GM12801 (cell line): ENCODE results near the gene CRY1.

Source experiments
- TF ChIP-seq, protein P1 (sequence below): IDR thresholded peaks from one replicate; pipeline ENCODE4 v1.5.1; 2011; ENCODE audit warnings: control low read depth; ENCODE audit not compliant: insufficient read length; ENCODE audit errors: extremely low read depth

The CRY1 gene

DNA sequence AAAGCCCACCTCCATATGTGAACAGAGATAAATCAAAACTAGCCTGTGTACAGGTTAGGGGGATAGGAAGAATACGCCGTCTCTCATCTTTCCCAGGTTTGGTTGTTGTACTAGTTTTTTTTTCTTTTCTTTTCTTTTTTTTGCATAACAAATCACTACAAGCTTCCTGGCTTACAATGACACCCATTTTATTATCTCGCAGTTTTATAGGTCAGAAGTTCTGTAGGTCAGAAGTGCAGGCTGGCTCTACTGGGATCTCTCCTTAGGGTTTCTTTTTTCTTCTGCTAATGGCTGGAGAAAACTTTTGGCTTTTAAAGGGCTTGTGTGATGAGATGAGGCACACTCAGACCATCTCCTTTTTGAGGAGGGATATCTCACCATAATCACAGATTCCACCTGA lies 25.7 kb upstream of the CRY1 start:
- TF ChIP-seq, protein P1, sequence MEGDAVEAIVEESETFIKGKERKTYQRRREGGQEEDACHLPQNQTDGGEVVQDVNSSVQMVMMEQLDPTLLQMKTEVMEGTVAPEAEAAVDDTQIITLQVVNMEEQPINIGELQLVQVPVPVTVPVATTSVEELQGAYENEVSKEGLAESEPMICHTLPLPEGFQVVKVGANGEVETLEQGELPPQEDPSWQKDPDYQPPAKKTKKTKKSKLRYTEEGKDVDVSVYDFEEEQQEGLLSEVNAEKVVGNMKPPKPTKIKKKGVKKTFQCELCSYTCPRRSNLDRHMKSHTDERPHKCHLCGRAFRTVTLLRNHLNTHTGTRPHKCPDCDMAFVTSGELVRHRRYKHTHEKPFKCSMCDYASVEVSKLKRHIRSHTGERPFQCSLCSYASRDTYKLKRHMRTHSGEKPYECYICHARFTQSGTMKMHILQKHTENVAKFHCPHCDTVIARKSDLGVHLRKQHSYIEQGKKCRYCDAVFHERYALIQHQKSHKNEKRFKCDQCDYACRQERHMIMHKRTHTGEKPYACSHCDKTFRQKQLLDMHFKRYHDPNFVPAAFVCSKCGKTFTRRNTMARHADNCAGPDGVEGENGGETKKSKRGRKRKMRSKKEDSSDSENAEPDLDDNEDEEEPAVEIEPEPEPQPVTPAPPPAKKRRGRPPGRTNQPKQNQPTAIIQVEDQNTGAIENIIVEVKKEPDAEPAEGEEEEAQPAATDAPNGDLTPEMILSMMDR: no peak

DNA sequence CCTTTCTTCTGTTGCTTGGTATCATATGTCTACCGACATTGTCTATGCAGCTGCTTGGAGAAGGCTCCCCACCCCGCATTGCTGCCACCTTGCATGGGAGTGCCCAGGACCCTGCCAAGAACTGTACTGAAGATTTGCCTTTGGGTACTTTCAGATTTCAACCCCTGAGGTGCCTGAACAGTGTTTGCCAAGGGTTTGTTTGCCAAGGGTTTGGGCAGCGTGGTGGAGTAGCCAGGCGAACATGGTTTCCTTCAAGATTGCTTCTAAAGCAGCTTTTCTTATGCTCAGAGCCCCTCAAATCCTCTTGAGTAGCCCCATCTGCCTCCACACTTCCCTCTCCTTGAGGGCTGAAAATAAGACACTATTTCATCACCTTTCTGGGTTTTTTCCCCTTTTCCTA lies 25.3 kb upstream of the CRY1 start:
- TF ChIP-seq, protein P1: no peak

DNA sequence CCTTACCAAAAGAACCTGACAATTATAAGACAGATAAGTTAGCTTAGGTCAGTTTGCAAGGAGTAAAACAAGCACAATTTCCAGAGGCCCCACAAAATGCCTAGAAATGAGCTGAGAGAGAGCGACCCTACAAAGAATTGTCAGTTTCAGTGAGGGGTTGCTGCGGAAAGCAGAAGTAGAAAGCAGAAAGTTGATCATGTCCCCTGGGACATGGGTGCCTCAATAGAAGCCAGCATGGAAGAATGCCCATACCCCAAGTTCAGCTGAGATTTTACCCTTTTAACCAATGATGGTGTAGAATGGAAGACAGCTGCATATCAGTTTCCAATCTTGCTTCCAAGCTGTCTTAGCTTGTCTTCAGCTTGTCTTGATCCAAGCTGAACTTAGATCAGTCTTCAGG lies 21.8 kb upstream of the CRY1 start:
- TF ChIP-seq, protein P1: no peak

DNA sequence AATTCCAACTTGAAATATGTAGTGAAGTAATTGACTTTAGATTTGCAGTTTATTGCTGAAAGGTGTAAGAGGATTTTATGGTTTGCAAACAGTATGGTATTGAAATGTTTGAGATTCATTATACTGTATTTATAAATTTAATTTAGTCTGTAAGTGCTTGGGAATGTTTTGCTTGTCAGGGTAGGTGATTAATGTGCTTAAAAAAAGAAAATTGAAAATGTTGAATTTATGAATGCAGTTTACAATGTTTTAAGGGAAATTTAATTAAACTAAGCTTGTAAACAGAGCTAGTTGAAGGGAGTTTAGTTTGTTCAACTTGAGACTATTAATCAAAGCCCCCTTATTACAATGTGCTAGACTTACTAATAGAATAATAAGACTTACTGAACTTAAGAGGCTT lies 18.0 kb upstream of the CRY1 start:
- TF ChIP-seq, protein P1: no peak

DNA sequence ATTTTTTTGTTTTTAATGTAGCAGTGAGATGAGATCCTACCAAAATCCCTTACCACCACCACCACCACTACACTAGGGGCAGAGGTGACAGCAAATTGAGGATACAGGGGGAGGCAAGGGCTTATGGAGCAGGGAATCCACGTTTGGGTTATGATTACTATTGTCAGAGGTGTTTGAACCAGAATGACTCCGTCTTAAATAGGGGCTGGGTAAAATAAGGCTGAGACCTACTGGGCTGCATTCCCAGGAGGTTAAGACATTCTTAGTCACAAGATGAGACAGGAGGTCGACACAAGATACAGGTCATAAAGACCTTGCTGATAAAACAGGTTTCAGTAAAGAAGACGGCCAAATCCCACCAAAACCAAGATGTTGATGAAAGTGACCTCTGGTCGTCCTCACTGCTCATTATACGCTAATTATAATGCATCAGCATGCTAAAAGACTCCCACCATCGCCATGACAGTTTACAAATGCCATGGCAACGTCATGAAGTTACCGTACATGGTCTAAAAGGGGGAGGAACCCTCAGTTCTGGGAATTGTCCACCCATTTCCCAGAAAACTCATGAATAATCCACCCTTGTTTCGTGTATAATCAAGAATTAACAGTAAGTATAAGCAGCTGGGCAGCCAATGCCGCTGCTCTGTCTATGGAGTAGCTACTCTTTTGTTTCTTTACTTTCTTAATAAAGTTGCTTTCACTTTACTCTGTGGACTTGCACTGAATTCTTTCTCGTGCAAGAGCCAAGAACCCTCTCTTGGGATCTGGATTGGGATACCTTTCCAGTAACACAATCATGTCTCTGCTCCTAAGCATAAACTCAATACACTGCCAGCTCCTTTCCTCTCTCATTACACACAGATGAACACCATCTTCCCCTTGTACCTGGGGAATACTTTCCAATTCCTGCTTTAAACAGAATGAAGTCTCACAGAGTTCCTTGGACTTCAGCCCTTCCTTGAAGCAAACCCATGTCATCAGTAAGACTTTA lies 16.7 kb upstream of the CRY1 start:
- TF ChIP-seq, protein P1: no peak

DNA sequence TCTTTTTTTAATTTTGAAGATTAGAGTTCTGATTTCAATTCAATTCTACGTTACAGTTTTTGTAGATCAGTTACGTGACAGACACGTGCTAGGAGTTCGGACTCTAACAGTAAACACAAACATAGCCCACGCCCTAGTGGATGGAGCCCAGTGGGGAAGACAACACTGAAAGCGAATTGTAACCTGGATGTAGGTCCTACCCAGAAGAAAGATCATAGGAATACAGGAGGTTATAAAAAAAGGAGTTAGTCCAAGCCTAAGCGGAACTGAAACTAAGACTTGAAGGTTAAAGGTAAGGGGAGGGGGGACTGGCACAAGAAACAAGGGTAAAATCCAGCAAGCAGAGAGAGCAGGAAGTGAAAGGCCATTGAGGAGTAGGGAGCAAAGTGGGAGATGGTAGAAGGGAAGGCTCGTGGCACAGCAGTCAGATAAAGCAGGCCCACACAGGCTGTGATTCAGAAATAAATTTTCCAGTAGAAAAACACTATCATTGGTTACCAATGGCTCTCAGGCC lies 15.7 kb upstream of the CRY1 start:
- TF ChIP-seq, protein P1: no peak

DNA sequence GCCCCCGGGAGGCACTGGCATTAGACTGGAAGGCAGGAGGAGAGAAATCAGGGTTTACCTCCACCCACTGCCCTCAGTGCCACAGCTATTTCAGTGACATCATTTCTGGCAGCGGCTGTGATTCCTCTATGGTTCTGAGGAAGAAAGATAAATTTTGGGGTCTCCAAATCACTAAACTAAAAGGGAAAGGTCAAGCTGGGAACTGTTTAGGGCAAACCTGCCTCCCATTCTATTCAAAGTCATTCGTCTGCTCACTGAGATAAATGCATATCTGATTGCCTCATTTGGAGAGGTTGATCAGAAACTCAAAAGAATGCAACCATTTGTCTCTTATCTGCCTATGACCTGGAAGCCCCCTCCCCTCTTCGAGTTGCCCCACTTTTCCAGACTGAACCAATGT lies 14.0 kb upstream of the CRY1 start:
- TF ChIP-seq, protein P1: no peak
